ENCODE data around the gene PNMA1.

The PNMA1 gene

GRCh38 chr14:73744175-73744867 is 30.1 kb upstream of the PNMA1 start:
- no peak for DNase-seq (ENCODE audit: extremely low read depth, low read depth)
- TF ChIP-seq CTCF (IDR thresholded peaks at IDR 0.05; ENCODE audit: low read depth, low read length): no peak

- no peak for DNase-seq (ENCODE audit: extremely low read depth, low read depth)
- TF ChIP-seq CTCF (IDR thresholded peaks at IDR 0.05; ENCODE audit: low read depth, low read length): no peak
Observed at GRCh38 chr14:73743431-73743931, 29.3 kb upstream of the PNMA1 start.

DNA sequence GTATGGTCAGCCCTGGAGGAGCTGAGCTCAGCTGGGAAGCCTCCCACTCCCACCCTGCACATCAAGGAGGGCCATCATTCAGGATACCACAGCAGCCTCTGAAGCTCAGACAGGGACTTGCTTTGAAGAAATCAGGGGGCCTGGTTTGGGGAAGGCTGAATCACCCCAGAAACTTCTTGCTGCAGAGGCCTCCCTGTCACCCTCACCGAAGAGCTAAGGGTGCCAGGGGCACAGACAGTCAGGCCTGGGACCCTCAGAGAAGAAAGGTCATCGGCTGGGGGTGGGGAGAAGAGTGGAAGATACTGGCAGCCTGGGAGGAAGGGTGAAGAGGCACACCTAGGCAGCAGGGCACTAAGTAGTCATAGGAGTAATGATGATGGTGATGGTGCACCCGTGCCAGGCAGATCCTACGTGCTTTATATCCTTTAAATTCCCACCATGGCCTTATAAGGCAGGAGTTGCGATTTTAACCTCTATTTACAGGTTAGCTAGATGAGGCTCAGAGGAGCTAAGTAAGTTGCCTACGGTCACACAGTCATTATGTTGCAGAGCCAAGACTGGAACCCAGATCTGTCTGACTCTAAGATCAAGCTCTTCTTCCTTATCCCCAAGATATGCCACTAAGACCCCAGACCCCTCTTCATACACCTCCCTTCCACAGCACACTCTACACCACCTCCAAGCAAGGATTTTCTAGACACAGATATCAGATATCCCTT is 28.5 kb upstream of the PNMA1 start:
- TF ChIP-seq CTCF (IDR thresholded peaks at IDR 0.05; ENCODE audit: low read depth, low read length): no peak
- no peak for DNase-seq (ENCODE audit: extremely low read depth, low read depth)

- TF ChIP-seq CTCF (IDR thresholded peaks at IDR 0.05; ENCODE audit: low read depth, low read length): no peak
- DNase-seq (ENCODE audit: extremely low read depth, low read depth): no peak
Observed at GRCh38 chr14:73741876-73742519, 27.8 kb upstream of the PNMA1 start.

DNA sequence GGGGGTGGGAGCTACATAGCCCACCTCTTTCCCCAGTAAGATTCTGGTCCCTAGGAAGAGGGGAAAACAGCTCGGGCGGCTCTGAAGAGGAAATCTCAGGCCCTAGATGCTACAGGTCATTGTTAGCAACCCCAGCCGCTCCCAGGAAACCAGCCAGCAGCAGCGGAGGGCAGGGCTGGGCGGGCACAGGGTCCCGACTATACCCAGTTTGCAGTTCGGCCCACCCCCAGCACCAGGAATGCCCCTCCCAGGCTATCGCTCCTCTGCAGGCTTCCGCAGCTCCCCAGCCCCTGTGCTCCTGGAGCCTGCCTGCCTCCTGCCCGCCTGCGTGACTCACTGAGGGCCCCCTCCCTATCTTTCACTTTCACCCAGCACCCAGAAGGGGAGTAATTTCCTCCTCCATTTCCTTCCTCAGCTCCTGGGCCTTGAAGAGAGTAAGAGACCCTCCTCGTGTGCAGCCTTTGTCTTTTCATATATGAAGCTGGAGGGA is 27.2 kb upstream of the PNMA1 start:
- no peak for TF ChIP-seq CTCF (IDR thresholded peaks at IDR 0.05; ENCODE audit: low read depth, low read length)
- no peak for DNase-seq (ENCODE audit: extremely low read depth, low read depth)

DNA sequence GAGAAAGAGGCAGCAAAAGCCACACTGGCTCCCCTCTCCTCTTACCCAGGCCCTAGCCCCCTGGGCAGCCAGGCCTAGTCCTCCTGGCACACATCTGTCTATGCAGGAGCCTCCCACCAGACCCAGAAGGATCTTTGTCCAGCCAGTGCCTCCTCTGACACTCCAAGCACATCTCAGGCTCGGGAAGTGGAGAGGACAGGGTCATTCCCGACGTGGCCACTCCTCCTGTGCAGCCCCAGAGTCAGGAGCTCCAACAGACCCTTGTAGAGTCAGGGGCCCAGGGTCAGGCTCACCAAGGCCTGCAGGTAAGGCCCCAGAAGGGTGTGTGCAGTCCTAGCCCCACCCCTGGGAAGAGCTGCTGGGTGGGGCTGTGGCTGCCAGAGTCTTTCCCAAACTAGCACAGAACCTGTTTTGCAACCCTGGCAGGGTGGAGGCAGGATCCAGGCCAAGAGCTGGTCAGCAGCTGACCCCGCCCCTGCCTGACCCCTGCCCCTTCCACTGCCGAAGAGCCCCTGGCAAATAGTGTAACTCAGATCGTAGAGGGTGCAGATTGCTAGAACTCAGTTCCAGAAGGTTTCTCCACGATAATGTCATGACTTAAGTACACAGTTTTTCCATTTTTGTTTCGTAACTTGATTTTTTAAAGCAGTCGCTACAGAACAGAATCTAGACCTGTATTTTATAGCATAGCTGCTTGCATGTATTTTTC is 26.6 kb upstream of the PNMA1 start:
- no peak for DNase-seq (ENCODE audit: extremely low read depth, low read depth)
- no peak for TF ChIP-seq CTCF (IDR thresholded peaks at IDR 0.05; ENCODE audit: low read depth, low read length)

Data from AG09319 (cell line).